NCI-H1930 (cell line): Measurements from ENCODE around the gene DPP10.

Experiments used
- DNase-seq, 2 experiments: peaks; one replicate each; lab custom pipeline; 2025; lab: John Stamatoyannopoulos, UW

The DPP10 gene

DNA sequence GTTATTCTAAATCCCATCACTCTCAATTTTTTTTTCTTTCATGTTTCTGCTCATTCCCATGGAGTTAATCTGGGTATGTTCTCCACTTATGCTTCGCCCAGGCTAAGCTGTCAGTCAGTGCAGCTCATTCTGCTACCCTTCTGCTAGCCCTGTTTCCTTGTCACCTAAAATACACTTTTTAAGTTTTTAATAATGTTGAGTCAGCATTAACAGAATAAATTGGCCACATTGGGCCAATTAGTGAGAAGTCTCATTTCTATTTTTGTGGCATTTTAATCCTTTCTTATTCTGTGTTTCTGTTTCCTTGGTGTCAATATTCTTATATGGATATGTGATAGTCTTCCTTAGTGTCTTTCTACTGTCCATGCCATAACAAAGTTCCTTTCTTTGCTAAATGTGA, 1126.2 kb downstream of the DPP10 start:
- DNase-seq: no peak

- no peak for DNase-seq
Observed at GRCh38 chr2:115569547-115569946, 1127.1 kb downstream of the DPP10 start.

DNA sequence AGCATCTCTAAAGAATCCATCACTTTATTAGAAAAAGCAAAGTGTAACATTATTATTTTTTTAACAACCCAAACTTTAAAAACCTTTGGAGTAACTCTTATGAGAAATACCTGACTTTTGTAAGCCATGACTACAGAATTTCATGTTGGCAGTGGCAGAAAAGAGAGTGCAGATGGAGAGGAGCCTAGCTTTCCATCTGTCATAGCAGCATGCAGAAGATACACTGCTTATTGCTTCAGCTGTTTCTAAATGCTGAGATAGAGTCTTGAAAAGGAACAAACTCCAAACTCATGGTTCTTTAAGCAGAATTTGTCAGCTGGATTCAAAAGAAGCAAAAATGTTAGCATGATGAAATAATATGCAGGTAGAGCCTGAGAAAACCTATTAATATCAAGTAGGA, 1130.3 kb downstream of the DPP10 start:
- DNase-seq: no peak

- no peak for DNase-seq
Observed at GRCh38 chr2:115573756-115574155, 1131.3 kb downstream of the DPP10 start.

GRCh38 chr2:115574667-115575066, 1132.2 kb downstream of the DPP10 start:
- no peak for DNase-seq

GRCh38 chr2:115580784-115581183, 1138.3 kb downstream of the DPP10 start:
- no peak for DNase-seq

DNA sequence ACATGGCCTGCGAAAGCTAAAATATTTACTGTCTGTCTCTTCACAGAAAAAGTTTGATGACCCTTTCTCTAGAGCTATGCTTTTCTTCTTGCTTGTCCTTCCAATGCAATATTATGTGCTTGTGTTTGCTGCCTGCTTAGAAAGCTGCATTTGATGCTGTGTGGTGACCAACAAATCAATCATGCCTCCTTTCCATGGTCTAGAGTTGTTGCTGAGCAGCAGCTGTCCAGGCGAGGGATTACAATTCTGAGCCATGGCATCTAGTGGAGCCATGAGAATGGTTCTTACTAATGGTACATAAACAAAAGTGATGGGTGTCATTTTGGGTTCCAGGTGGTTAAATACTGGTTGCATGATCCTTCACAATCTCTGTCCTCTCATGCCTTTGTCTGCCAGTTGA, 1142.1 kb downstream of the DPP10 start:
- peak; percentile 84 to 88 for DNase-seq

DNA sequence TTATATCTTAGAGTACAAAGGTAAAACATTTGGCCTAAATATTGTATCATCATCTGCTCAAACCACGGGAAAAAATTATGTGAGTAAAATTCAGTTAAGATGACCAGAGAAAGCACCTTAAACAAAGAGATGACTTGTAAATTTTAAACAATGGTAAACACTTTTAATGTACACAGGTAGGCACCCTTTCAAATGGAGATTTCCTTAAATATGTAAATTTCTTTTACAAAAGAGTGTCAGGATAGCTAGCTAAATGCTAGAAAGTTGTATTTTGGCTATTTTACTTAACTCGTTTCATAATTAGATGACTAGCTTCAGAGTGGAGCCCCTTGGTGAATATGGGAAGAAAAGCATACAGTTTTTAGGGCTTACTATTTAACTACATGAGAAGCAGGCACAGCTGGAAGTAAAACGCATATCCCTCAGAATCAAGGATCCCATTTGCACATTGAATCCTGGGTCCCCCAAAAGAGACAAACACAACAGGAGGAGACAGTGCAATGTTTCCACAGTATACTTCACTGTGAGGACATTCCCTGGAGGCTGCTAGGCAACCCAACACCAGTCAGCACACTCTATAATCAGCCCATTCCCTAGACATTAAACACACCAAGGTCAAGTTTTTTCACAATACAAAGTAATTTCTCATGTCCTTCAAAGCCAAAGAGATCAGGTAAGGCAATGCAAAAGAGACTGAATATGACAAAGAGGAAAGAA, 1154.4 kb downstream of the DPP10 start:
- peak; percentile 59 to 73 for DNase-seq

GRCh38 chr2:115603285-115603684, 1160.8 kb downstream of the DPP10 start:
- DNase-seq: no peak

DNA sequence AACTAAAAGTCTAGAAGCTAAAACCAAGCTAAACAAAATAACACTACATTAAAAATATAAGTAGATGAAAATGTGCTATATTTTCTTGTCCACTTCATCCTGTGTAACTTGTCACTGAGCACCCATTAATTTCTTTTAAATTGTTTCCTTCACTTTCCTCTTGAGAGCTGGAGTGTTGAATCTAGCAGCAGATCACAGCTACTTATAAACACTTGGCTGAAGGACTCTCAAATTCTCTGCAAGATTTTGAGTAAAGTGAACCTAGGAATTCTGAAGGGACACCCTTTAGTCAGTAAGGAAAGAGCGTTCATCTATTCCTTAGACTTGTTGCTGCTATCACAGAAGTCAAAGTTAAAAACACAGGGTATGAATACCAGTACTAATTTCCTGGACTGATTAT, 1163.9 kb downstream of the DPP10 start:
- no peak for DNase-seq

DNA sequence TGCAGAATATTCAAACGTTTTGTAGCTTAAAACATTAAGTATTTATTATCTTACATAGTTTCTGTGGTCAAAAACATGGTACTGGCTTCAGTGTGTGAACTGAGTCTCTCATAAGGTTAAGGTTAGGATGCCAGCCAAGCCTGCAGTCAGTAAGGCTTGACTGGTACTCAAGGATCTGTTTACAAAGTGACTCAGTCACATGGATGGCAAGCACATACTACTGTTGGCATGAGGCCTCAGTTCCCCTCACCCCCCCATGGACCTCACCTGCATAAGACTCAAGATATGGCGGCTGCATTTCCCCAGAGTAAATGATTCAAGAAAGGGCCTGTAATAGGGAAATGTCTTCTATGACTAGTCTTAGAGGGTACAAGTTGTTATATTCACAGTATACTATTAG, 1167.5 kb downstream of the DPP10 start:
- no peak for DNase-seq

GRCh38 chr2:115610888-115611287, 1168.4 kb downstream of the DPP10 start:
- no peak for DNase-seq

- DNase-seq: no peak
Observed at GRCh38 chr2:115624332-115624731, 1181.9 kb downstream of the DPP10 start.

- DNase-seq: no peak
Observed at GRCh38 chr2:115634578-115634977, 1192.1 kb downstream of the DPP10 start.

GRCh38 chr2:115635430-115635829, 1193.0 kb downstream of the DPP10 start:
- no peak for DNase-seq

DNA sequence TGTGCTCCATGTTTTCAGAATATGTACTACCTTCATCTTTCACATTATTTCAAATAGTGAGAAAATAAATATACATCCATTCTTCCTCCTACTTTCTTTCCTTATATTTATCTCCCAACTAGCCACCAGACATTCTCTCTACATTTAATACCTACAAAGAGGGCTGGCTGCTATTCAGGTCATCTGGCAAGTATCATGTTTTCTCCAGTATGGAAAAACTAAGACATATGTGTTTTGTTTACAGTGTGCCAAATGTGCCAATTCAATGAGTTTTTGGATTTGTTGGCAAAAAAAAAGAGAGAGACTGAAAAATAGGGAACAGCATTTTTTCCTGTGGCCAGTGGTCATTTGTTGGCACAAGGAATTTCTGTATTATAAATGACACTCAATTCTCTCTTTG, 1207.3 kb downstream of the DPP10 start:
- DNase-seq: no peak

DNA sequence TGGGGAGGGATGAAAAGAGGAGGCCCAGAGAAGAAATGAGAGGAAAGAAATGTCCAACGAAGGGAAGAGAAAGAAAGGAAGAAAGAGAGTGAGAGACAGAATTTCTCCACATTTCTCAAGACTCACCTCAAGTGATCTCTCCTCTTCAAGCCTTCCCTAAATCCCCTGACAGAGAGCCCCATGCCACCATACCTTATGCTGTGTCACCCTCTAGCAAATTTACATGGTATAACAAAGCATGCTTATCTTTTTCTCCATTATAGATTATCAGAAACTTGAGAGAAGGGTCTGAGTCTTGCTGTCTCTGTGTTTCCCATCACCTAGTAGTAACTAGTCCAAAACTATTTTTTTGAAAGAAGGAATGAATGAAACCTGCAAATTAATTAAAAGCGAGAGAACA, 1208.4 kb downstream of the DPP10 start:
- no peak for DNase-seq

DNA sequence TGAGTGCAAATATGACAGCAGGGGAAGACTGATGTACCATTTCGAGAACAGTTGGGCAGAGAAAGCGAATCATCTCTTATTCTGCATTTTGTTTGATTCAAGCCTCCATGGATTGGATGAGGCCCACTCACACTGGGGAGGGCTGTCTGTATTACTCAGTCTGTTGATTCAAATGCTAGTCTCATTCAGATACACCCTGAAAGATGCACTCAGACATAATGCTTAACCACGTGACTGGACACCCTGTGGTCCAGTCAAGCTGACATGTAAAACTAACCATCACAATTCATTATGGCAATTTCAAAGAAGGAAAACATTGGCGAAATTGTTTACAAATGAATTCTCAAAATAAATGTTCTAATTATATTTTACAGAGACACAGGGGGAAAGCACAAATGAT, 1210.2 kb downstream of the DPP10 start:
- peak; percentile 21 to 26 for DNase-seq

GRCh38 chr2:115654362-115654761, 1211.9 kb downstream of the DPP10 start:
- DNase-seq: no peak

DNA sequence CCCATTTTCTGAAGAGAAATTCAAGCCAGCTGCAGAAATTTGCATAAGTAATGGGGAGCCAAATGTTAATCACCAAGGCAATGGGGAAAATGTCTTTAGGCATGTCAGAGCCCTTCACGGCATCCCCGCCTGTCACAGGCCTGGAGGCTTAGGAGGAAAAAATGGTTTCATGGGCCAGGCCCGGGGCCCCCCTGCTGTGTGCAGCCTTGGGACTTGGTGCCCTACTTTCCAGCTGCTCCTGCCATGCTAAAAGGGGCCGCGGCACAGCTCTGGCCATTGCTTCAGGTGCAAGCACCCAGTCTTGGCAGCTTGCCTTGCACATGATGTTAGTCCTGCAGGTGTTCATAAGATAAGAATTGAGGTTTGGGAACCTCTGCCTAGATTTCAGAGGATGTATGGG, 1235.7 kb downstream of the DPP10 start:
- no peak for DNase-seq

DNA sequence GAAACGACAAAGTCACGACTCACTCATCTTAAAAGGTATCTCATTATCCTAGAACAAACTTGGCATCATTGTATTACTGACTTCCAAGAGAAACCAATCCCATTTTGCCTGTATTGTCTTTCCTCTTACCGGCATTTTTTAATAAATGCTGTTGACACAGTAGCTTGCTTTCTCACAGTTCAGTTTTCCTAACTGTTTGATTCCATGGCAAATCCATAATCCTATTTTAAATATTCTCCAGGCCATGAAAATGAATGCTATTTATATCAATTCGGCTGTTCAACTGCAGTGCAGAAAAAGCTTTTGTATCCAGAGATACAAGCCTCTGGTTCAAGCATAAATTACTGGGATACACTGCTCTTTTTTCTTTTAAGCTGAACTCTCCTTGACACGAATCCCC, 1241.9 kb downstream of the DPP10 start:
- no peak for DNase-seq

DNA sequence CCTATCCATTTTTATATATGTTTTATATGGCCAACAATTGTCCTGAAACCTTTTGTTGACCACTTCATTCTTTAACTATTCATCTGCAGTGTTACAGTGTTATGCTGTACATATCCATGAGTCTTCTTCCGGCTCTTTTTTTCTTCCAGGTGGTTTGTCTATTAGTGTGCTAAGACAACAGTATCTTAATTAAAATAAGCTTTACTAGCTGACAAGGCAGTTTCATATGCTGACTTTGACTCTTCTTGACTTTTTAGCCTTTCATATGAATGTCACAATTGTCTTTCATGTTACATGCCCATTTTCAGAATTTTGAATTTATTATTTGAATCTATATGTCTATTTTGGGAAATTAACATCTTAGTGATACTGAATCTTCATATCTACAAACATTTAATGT, 1249.0 kb downstream of the DPP10 start:
- no peak for DNase-seq

GRCh38 chr2:115694651-115695050, 1252.2 kb downstream of the DPP10 start:
- DNase-seq: no peak

DNA sequence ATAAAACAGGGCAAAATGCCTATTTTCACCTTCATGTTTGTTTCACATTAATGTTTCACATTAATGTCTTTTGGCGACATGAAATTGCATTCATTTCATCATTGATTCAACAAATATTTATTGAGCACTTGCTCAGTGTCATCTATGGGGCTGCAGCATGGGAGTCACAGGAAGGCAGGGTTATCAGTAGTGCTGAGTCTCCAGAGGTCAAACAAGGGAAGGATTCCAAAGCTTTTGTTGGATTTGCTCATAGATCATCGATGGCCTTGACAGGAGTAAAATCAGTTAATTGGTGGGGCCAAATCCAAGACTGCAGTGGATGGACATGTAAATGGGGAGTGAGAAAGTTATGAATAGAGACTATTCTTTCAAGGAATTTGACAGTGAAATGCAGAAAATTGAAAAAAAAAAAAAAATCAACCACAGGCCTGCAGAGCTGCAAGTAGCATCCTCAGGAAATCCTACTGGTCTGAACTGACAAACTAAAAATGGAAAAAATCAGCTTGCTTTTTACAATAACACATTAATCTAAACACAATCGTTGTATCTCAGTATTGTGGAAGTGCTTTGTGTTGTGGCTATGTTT, 1290.8 kb downstream of the DPP10 start:
- DNase-seq: no peak
